Fibroblast of skin of right biceps (primary cell): ENCODE results near the gene LAMTOR3.

ENCODE experiments used
- DNase-seq: peaks from one replicate; pipeline ENCODE4 v3.0.0-alpha.2; 2013

LAMTOR3 gene, protein sequence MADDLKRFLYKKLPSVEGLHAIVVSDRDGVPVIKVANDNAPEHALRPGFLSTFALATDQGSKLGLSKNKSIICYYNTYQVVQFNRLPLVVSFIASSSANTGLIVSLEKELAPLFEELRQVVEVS

DNA sequence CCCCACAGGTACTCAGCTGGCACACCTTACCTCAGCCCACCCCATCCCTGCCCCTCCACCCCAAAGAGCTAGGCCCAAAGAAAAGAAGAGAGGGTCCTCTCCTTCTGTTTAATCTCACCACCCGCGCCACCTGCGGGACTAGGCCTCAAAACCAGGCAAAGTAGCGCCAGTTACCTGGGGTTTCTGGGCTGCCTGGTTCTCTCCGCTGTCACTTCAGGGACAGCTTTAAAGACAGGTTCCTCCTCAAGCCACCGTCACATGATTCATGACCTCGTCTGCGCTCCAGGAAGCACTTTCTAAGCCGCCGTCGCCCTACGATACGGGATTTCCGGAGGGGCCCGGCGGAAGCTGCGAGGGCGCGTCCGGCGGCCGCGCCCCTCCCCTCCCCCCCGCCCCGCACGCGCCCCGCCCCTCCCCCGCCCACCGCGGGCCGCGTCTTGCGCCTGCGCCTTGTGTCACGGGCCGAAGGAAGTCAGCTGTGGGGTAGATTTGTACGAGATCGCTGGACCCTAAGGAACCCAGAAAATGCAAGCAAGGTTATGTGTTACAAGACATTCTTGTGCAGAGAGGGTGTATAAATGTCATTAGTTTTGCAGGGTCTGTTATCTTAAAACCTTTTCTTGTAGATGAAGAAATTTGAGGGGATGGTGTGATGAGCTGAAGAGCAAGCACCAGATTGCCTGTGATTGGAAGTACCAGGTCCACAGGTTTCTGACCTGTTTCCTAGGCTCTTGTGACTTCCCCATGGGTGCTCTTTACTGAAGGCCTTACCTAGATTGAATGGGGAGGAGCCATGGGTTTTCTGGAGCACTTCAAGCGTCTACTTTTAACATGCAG is at the start of gene LAMTOR3:
Gene LAMTOR3, minus strand, starts transcription at position 267 of the 837 bp plus-strand sequence. CDS start 464 bp downstream, outside the sequence.
- peak; percentile 90 for DNase-seq

DNA sequence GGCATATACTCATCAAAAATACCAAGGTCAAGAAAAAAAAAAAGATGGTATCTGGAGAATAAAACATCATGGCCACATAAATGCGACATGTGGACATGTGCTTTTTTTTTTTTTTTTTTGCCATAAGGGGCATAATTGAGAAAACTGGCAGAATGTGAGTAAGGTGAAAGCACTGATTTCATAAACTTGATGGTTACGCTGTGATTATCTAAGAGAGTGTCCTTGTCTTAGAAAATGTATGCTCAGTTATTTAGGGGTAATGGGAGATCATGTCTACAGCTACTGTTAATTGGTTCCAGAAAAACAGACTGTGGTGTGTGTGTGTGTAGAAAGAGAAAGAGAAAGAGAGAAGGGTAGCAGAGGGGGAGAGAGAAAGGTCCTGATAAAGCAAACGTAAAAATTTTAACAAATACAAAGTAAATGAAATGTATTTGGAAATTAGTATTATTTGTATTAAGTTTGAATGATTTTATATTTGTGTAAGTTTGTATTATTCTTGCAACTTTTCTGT is 44.1 kb upstream of the LAMTOR3 start:
- DNase-seq, result no peak

DNA sequence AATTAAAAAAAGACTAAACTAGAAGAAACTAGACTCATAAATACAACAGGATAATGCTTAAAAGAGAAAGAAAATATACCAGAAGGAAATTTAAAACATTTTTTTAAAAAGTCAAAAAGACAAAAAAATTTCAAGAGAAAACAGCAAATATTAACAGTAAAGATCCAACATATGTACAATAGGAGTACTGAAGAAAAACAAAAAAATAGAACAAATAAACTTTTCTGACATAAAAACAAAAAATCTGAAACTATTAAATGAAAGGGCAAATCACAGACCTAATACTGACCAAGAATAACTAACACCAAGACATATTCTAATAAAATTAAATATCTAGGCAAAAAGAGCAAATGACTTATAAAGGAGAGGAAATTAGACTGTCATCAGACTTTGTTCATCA is 40.7 kb upstream of the LAMTOR3 start:
- DNase-seq, result no peak

DNA sequence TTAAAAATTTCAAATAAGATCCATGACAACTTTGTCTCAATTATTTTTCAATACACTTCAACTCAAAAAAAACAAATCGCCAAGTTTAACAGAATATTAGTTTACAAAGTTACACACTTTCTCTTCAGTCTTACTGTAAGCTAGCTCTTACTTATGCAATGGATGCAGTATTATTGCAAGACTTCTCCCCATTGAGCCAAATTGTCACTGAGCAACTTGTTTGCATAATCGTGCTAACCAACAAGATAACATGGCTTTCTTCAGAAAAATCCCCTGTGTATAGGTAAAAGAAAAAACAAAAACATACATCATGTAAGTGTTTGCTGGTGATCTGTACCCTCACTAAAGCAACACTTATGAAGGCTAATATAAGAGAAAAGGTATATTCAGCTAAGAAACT is 33.3 kb upstream of the LAMTOR3 start:
- DNase-seq, result no peak

DNA sequence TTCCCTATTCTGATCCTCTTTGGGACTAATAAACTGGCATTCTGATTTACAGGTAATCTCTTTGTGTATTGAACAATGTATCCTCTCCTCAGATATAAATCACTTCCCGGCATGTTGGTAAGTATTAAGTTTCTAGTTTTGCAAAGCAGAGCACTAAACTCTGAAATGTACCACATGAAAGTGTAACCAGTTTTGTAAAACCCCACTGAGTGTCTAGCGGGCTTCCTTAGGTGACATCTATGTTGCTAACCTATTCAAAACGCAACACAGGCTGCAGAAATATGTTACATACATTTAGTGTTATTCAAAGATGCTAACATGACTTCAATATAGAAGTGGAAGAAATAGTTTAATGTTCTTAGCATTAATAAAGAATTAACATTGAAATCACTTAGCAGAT is 26.9 kb upstream of the LAMTOR3 start:
- DNase-seq, result no peak

DNA sequence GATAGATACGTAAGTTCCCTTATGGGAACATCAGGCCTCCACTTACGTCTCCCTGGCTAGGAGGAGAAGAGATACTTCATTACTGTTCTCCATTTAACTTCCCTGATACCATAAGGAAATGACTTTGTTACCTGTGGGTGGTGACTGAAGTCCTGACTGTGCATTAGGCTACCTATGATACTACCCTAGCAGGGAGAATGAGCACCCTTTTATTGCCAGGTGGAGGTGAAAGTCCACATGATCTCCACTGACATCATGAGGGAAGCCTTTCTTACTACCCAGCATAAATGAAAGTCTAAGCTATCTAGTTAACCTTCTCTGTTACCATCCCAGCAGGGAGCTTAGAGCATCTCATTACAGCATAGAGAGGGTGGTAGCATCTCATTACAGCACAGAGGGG is 24.4 kb upstream of the LAMTOR3 start:
- no peak for DNase-seq

DNA sequence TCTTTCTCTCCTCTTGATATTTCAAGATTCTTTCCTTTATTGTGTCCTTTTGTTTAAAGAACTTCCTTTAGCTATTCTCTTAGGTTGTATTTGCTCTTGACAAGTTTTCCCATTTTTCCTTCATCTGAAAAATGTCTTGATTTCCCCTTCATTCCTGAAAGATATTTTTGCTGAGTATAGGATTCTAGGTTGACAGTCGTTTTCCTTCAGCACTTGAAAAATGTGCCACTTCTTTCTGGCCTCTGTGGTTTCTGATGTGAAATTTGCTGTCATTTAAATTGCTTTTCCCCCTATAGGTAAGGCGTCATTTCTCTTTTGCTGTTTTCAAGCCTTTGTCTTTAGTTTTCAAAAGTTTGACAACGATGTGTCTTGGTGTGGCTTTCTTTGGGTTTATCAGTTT is 23.3 kb upstream of the LAMTOR3 start:
- DNase-seq, result no peak

DNA sequence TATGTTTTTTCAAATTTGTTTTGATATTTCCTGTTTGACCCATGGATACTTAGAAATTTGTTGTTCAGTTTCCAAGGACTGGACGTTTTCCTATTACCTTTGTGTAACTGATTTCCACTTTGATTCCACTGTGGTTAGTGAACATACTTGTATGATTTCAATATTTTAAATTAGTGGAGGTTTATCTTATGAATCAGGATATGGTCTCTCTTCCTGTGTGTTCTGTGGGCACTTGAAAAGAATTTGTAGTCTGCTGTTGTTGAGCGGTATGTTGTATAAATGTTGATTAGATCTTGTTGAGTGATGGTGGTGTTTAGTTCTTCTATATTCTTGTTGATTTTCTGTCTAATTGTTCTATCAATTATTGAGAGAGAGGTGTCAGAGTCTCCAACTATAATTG is 21.2 kb upstream of the LAMTOR3 start:
- DNase-seq, result peak; percentile 20

DNA sequence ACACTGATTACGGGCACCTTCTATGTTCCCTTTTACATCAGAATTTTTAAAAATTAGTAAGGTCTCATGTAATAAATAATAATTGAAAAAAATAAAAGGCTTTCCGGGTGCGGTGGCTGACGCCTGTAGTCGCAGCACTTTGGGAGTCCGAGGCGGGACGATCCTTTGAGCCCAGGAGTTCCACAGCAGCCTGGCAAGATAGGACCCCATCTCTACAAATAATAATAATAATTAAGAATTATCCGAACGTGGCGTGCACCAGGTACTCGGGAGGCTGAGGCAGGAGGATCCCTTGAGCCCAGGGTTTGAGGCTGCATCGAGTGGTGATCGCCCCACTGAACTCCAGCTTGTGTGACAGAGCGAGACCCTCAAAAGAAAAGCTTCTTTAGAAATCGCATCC is 771 bp upstream of the LAMTOR3 start:
- DNase-seq, result no peak

DNA sequence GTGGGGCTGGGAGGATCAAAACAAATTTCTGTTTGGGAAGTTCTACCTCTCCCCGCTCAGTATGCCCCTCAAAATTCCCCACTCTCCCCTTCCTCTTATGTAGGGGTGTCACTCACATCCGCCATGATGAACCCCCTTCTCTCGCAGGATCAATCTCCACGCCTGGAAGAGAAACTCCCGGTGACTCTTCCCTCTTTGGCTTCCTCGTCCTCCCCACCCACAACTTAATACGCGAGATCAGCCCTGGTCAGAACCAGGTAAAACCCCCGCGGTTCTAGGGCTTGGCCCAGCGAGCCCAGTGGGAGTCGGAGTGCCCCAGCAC is 427 bp downstream of the LAMTOR3 start:
- DNase-seq, result no peak

DNA sequence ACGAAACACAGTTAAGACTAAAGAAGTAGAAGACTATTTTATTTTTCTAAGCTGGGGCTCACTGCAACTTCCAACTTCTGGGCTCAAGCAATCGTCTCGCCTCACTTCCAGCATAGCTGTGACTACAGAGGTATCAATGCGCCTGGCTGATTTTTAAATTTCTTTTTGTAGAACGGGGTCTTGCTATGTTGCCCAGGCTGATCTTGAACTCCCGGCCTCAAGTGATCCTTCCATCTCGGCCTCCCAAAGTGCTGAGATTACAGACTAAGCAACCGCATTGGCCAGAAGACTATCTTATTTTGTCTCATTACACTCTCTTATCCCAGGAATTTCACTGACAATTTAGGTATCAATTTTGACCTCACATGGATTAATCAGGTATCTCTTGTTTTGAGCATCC is 1.2 kb downstream of the LAMTOR3 start:
- DNase-seq, result no peak

DNA sequence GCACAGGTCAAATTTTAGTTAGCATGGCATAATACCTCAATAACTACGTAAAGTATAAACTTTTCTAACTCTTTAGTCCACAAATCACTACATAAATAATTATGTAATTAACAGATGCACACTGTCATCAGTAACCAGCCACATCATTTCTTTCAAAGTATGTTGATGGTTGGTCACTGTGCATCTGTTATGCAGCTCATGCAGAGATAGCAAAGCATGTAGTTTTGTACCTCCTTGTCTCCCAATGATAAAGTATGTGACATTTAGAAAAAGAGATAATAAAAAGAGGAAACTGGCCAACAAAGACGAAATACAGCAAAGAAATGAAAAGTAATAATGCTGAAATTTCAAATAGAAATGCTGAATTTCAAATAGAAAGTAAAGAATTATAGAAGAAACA is 2.9 kb downstream of the LAMTOR3 start:
- DNase-seq, result no peak

DNA sequence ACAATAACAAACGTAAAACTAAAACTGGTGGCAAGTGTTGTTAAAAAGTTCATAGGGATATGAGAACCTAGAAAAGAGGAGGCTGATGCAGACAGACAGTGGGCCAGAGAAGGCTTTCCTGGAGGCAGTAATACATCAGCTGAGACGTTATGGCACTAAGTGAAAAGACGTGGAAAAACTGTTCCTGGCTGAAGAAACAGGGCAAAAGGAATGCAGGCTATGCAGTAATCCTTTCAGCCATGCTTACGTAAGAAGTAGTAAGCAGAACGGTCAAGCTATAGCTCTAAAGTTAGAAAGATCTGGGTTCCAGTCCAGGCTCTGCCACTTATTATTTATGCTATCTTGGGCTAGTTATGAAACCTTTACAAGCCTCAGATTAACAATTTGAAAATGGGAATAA is 6.4 kb downstream of the LAMTOR3 start:
- DNase-seq, result peak; percentile 4

DNA sequence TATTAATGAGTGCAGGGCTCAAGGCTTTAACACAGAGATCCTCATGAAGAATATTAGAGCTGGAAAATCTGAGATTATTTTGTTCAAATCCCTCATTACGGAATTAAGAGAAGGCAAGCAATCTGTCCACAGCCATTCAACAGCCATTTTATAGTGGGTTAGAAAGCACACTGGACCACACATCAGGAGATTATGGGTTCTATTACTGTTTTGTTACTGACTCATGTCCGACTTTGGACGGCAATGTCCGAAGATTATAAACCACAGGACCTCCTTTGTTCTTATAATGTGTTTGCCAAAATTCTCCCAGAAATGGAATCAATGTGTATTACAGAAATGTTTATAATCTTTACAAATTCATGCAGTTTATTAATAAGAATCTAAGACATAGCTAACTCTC is 8.1 kb downstream of the LAMTOR3 start:
- DNase-seq, result no peak

DNA sequence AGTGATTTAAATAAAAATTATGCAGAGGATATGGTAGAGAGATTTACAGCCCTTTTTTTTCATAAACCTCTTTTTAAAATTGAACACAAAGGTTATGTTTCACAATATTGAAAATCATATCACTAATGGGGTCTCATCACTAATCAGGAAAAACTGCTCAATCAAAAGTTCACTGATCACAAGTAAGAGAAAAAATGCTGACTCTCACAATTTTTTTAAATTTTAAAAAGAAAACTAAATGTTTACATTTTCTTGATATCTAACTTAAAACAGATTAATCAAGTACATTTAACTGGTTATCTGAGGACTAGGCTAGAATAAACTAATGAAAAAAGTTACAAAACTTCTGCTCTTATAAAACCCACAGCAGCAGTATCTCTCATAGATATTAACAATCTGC is 8.5 kb downstream of the LAMTOR3 start:
- no peak for DNase-seq

DNA sequence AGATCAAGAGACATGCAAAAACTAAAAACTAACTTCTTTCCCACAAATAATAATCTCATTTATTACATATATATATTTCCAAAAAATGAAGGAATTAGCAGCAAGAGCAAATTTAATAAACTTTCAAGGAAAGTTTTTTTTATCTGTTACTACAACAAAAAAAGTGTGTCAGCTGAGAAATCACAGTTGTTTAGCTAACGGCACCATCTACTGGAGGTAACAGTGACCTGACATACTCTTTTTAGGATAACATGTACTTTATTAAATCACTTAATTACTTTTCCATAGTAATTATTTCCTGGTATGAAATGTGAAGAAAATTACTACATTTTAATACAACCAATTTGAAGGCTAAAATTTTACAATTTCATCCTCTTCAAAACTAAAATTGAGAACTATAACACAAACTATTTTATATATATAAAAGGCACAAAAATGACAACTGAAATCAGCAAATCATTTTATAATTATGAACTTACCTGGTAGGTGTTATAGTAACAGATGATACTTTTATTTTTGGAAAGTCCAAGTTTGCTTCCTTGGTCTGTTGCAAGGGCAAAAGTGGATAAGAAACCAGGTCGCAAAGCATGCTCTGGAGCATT is 9.1 kb downstream of the LAMTOR3 start:
- DNase-seq, result peak; percentile 19

DNA sequence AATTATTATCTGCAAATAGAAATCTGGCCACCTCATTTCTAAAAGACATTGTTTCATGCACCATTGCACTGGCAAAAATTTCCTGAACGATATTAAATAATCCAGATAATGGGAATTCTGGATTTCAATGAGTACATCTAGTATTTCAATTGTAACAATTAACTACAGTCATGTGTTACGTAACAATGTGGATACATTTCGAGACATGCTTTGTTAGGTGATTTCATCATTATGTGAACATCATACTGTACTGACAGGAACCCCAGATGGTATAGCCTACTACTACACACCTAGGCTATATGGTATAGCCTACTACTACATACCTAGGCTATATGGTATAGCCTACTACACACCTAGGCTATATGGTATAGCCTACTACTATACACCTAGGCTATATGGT is 14.8 kb downstream of the LAMTOR3 start:
- DNase-seq, result no peak

DNA sequence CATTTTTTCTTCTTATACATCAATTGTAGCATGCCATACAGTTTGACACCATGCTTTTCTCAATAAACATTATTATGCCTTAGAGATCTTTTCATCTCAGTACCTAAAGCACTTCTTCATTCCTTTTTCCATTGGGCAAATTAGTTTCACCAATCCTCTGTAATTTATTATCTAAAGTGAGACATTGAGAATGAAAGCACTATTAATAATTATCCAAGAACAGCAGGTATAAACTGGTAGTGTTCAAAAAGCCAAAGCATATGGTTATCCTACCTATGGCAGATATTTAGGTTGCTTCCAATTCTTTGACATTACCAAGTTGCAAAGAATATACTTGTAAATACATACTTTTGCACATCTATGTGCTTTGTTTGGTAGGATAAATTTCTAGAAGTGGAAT is 15.6 kb downstream of the LAMTOR3 start:
- no peak for DNase-seq

DNA sequence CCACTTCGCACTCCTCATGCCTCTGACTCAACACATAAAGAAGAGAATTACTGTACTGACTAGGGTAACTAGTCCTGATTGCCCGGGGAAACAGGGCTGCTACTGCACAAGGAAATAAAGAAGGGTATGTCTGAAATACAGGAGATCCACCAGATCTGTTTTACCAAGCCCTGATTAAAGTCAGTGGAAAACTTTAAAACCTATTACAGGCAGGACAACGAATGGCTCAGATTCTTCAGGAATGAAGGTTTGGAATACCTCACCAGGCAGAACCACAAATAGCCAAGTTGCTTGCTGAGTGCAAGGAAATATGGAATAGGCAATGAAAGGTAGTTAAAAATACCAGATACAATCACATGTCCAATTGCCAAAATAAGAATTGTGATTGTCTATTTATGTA is 17.3 kb downstream of the LAMTOR3 start:
- no peak for DNase-seq

DNA sequence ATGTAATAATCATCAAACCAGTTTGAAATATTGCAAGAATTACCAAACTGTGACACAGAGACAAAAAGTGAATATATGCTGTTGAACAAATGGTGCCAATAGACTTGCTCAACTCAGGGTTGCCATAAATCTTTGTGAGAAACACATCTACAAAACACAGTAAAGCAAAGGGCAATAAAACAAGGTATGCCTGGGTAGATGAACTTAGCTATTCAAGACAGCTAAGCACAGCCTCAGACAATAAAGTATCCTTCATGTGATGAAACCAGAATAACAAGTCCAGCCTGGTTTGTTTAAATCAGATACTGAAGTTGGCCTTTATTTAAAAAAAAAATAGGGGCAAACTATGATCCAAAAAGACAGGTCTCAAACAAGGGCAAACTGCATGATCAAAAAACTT is 19.2 kb downstream of the LAMTOR3 start:
- DNase-seq, result no peak

DNA sequence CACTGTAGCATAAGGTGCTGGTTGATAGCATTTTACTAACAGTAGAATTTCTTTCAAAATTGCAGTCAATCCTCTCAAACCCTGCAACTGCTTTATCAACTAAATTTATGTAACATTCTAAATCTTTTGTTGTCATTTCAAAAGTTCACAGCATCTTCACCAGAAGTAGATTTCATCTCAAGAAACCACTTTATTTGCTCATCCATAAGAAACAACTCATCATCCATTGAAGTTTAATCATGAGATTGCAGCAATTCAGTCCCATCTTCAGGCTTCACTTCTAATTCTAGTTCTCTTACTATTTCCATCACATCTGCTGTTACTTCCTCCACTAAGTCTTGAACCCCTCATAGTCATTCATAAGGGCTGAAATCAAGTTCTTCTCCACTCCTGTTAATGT is 21.7 kb downstream of the LAMTOR3 start:
- no peak for DNase-seq

DNA sequence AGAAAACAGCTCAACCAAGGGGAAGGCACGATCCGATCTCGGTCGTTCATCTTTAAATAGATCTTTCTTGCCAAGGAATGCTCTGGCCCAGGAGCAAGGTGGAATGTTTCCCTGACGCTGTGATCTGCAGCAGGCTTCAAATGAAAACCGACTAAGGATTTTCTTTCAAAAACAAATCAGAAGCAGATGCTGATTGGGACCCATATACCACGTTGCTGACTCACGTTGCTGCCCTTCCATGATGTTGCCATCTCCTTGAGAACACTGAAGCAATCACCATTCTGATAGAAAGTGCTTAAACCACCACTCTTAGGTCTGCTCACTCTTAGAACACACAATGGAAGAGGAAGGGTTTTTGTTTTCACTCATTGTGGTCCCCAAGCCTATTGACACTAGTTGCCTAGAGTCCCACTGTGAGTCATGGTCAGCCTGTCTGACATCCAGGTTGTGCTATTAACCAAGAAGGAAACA is 26.1 kb downstream of the LAMTOR3 start:
- peak; percentile 62 for DNase-seq

DNA sequence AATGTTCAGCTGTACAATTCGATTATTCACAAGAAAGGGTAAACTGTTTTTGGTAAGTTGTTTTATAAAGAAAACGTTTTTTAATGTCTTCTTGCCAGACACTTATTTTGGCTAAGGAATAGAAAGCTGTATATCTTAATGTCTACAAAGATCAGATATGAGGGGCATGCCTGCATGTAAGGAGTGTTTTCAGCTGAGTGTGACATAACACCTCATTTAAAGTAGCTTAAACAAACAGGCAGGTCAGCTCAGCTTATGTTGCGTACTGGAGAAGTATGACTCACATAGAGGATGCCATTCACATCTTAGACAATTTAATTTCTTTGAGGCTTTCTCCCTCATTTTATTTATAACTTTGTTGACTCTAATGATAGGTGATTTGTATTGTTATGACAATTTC is 30.4 kb downstream of the LAMTOR3 start:
- DNase-seq, result peak; percentile 3
